OCI-LY3 (cell line): ENCODE data around the gene TJP3.

Source experiments
- H2AFZ ChIP-seq: fragments of 200-600, 300-600 bp; shearing (Covaris generic); 2 replicates; pipeline ENCODE4 v1.6.0; 2014; ENCODE audit warnings: antibody characterized with exemption, low read depth, low read length
- H3K27ac ChIP-seq: fragments of 200-600, 300-600 bp; sonication (generic); 2 replicates; pipeline ENCODE4 v1.5.1; 2014; ENCODE audit warnings: mild to moderate bottlenecking, low read length, moderate library complexity, mixed read lengths
- H3K27me3 ChIP-seq: fragments of 200-600, 300-600 bp; sonication (generic); 2 replicates; pipeline ENCODE4 v1.6.1; 2014; ENCODE audit warnings: low read depth, low read length, mixed read lengths
- H3K36me3 ChIP-seq: fragments of 200-600, 300-600 bp; sonication (generic); replicated peaks from 2 replicates; pipeline ENCODE3; 2014; ENCODE audit warnings: low read depth, low read length, mixed read lengths
- H3K4me1 ChIP-seq: fragments of 300-600, 200-600 bp; sonication (generic); 2 replicates; pipeline ENCODE4 v1.6.1; 2014; ENCODE audit warnings: low read length, mixed read lengths
- H3K4me2 ChIP-seq: fragments of 200-600, 300-600 bp; sonication (generic); 2 replicates; pipeline ENCODE4 v1.6.1; 2014; ENCODE audit warnings: low read length, mixed read lengths
- H3K4me3 ChIP-seq: fragments of 300-600, 200-600 bp; sonication (generic); 2 replicates; pipeline ENCODE4 v1.5.1; 2014; ENCODE audit warnings: antibody characterized with exemption, mild to moderate bottlenecking, low read length, moderate library complexity
- H3K79me2 ChIP-seq: fragments of 300-600, 200-600 bp; shearing (Covaris generic); 2 replicates; pipeline ENCODE4 v1.6.1; 2014; ENCODE audit warnings: mild to moderate bottlenecking, low read length, mixed read lengths
- H3K9ac ChIP-seq: fragments of 300-600, 200-600 bp; shearing (Covaris generic); 2 replicates; pipeline ENCODE4 v1.6.0; 2014; ENCODE audit warnings: mild to moderate bottlenecking, low read length, moderate library complexity
- H3K9me3 ChIP-seq: fragments of 200-600, 300-600 bp; shearing (Covaris generic); 2 replicates; pipeline ENCODE4 v1.6.1; 2014; ENCODE audit warnings: low read length, mixed read lengths; ENCODE audit not compliant: insufficient read depth
- H4K20me1 ChIP-seq: fragments of 200-600, 300-600 bp; sonication (generic); 2 replicates; pipeline ENCODE4 v1.6.1; 2016; ENCODE audit warnings: low read length, mixed read lengths; ENCODE audit not compliant: insufficient read depth
- CTCF ChIP-seq: fragments of 200-600, 300-600 bp; sonication (generic); IDR thresholded peaks from 2 replicates; pipeline ENCODE4 v1.5.1; 2014; ENCODE audit warnings: antibody characterized with exemption, low read length, low read depth
- EZH2phosphoT487 ChIP-seq: fragments of 200-600 bp; shearing (Covaris generic); IDR thresholded peaks from 2 replicates; pipeline ENCODE4 v1.6.1; 2018; ENCODE audit warnings: antibody characterized with exemption, mixed run types, low read depth

TJP3 gene

DNA sequence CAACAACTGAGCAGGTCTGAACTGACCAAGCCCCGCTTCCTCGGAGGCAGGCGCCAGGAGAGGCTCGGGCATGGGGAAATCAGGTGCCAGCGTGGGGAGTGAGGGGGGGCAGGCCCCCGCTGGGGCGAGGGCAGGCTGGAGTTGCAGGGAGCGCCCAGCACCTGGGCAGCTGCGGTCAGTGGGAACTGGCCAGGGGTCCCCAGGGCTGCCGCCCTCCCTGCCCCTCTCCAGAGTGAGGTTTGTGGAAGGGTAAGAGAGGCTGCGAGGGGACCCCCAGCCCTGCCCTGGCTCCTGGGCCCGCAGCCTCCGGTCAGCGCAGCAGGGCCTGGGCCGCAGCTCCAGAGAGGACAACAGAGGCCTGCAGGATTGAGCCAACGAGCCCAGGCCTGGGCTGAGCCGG lies 40.4 kb upstream of the TJP3 start:
- H3K36me3 ChIP-seq: peaks cover 18% of the 10 kb centered on the region
- H3K4me1 ChIP-seq: peaks cover 23% of the 10 kb centered on the region
- no peak overlapping the region for H3K9ac ChIP-seq
- no peaks in the 10 kb centered on the region for H3K9me3 ChIP-seq
- no peak overlapping the region for H3K4me2 ChIP-seq
- no peak overlapping the region for H3K27ac ChIP-seq
- no peak for TF ChIP-seq EZH2phosphoT487
- no peak for TF ChIP-seq CTCF
- H3K27me3 ChIP-seq: no peaks in the 10 kb centered on the region
- peaks cover 72% of the 10 kb centered on the region for H4K20me1 ChIP-seq
- H3K4me3 ChIP-seq: no peak overlapping the region
- no peak overlapping the region for H2AFZ ChIP-seq
- peaks cover 17% of the 10 kb centered on the region for H3K79me2 ChIP-seq

DNA sequence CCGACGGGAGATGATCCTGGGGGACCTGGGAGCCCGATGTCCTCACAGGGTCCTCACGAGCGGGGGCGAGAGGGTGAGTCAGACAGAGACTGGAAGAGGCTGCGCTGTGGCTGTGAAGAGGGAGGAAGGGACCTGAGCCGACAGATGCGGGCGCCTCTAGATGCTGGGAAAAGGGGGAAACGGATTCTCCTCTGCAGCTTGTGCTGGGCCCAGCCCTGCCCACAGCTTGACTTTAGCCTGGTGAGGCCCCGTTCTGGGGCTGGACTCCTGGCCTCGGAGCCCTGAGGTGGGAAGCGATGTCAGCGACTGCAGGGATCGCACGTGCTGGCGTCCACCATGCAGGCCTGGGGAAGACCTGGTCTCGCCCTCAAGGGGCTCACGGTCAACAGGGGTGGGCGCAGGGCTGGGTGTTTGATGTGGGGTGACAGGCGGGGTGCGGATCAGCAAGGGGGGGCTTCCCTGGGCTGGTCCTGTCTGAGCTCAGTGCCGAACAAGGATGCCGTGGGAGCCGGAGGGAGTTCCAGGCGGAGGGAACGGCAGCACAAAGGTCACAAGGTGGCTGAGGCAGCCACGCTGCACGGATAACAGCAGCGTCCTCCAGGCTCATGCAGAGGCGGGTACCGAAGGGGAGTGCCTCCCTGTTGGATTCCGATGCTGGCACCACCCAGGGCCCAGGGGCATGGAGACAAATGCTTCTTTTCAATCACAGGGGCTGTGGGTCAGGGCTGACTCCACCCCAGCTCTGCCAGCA lies 39.7 kb upstream of the TJP3 start:
- Histone ChIP-seq H3K27me3 (no peaks in the 10 kb centered on the region), H3K79me2 (peaks cover 20% of the 10 kb centered on the region), H3K27ac (no peak overlapping the region), H3K4me2 (no peak overlapping the region), H3K36me3 (peaks cover 12% of the 10 kb centered on the region), H4K20me1 (peaks cover 77% of the 10 kb centered on the region), H3K4me1 (peaks cover 23% of the 10 kb centered on the region), H2AFZ (no peak overlapping the region), H3K9me3 (no peaks in the 10 kb centered on the region), H3K4me3 (no peak overlapping the region), H3K9ac (no peak overlapping the region)
- TF ChIP-seq CTCF: no peak
- TF ChIP-seq EZH2phosphoT487: no peak

DNA sequence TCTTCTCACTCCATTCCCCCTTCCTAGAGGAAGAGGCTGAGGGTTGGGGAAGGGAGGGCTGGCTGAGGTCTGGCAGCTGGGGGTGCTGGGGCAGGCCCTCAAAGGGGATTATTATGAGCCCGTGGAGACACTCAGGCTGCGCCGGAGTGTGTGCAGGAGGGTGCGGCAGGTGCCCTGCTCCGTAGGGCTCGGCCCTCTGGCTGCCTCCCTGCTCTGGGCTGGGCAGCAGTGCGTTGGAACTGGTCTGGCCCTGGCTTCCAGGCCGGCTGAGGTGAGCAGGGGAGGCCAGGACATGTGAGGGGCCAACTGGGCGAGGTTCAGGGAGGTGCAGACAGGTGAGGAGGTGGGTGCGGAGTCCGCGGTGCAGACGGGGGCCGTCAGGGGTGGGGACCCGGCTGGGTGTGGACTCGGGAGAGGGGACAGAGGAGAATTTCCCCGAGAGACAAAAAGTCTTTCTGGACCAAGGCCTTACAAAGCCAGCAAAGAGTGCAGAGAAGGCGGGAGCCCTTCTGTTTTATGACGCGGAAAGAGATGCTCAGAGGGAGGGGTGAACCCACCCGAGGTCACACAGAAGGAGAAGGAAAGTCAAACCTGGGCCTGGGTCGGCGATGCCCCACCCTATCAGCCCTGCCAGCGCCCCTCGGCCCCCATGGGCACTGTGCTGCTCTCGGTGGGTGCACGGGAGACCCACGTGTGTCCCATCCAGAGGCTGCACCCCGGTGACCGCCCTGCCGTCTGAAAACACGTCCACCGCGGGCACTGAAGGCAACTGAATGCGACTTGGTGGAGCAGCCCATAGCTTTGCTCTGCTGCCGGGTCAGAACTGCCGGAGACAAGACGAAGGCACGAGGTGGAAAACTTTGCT lies 38.9 kb upstream of the TJP3 start:
- TF ChIP-seq EZH2phosphoT487: no peak
- no peak for TF ChIP-seq CTCF
- H3K9me3 ChIP-seq: no peaks in the 10 kb centered on the region
- no peak overlapping the region for H3K4me2 ChIP-seq
- no peak overlapping the region for H3K27ac ChIP-seq
- H2AFZ ChIP-seq: no peak overlapping the region
- H3K9ac ChIP-seq: no peak overlapping the region
- H3K4me1 ChIP-seq: peaks cover 23% of the 10 kb centered on the region
- peaks cover 26% of the 10 kb centered on the region for H3K79me2 ChIP-seq
- peaks cover 85% of the 10 kb centered on the region for H4K20me1 ChIP-seq
- no peak overlapping the region for H3K4me3 ChIP-seq
- no peaks in the 10 kb centered on the region for H3K27me3 ChIP-seq
- peaks cover 10% of the 10 kb centered on the region for H3K36me3 ChIP-seq

DNA sequence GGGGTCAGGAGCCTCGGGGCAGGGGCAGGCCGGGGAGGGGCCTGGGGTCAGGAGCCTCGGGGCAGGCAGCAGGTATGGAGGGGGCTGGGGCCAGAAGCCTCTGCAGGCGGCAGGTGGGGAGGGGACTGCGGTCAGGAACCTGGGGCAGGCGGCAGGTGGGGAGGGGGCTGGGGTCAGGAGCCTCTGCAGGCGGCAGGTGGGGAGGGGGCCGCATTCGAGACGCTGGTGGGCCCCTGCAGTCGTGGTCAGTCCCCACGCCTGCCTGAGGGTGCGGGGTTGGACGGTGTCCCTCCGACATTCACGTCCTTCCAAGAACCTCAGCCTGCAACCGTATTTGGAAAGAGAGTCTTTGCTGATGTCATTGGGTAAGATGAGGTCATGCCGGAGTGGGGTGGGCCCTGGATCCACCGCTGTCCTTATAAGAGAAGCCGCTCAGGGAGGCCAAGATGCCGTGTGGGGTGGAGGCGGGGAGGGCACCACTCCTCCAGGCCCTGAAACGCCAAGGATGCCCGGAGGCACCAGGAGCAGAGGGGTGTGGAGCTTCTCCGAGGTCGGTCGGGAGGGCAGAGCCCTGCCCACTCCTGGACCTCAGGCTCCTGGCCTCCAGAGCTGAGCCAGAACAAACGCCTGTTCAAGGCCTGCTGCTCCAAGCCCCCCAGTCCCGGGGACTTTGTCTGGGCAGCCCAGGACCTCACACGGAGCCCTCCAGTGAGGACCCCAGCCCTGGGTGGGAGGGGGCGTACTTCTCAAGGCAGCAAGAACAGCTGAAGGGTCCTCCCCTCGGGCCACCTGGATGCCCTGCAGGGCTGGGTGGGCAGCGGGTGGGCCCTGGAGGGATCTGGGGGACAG lies 38.0 kb upstream of the TJP3 start:
- Histone ChIP-seq H3K4me2 (no peak overlapping the region), H2AFZ (no peak overlapping the region), H3K4me1 (peaks cover 17% of the 10 kb centered on the region)

More for the DNA sequence above, 38.0 kb upstream of the TJP3 start:
- peaks cover 10% of the 10 kb centered on the region for H3K36me3 ChIP-seq
- no peak overlapping the region for H3K27ac ChIP-seq
- H3K9me3 ChIP-seq: no peaks in the 10 kb centered on the region
- TF ChIP-seq CTCF (no peak), EZH2phosphoT487 (no peak)
- H3K9ac ChIP-seq: no peak overlapping the region
- no peak overlapping the region for H3K4me3 ChIP-seq
- peaks cover 33% of the 10 kb centered on the region for H3K79me2 ChIP-seq
- H3K27me3 ChIP-seq: no peaks in the 10 kb centered on the region
- H4K20me1 ChIP-seq: peaks cover 85% of the 10 kb centered on the region
